ENCODE measurements around the gene PRR36. TPM values are rescaled to one million over a fixed set of nuclear protein-coding genes. Genes with fewer than 3 reads are reported as not detected.

Gene PRR36
- total RNA-seq, 4 donors from 2014 or later = 0.16 TPM; not detected in 3

DNA sequence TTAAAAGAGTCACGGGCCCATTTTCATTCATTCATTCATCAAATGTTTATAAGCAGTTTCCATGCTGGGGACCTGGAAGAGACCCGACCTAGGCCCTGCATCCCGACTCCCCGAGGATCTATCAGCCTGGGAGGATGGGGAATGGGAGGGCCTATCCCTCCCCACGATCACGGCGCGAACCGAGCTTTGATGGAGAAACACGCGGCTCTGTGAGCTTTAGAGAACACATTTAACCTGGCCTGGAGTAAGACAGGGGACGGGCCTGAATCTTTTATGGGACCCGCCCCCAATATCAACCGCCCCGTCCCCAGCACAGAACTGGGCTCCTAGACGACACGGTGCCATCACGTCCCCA lies 45.0 kb downstream of the PRR36 start:
- DNase-seq = no peak
- Histone ChIP-seq H3K4me1 (peaks cover 7 to 43% (median 24%) of the 10 kb centered on the region in 4 donors), H3K27ac (peak overlapping the region; percentile 14 to 58 (median 38)), H3K4me3 (peak overlapping the region in 2 of 4 donors; percentile 19 to 93), H3K27me3 (peaks cover 11% of the 10 kb centered on the region), H3K9me3 (no peaks in the 10 kb centered on the region), H3K36me3 (no peaks in the 10 kb centered on the region)
- intact Hi-C loops (cut with DNase I; ENCODE audit: low total_unique reads) (no loop called here), in situ Hi-C loops (cut with MboI; ENCODE audit: low pct_ligation_motif_present in 1 of 4, low pct_unique_long_range_greater_than_20kb in 1 of 4, low sequenced_read_pairs in 3 of 4) (no loop called here)
- no peak for TF ChIP-seq EP300 (IDR thresholded peaks at IDR 0.05; ENCODE audit: low read depth)
- TF ChIP-seq POLR2A (IDR thresholded peaks at IDR 0.05) = no peak
- TF ChIP-seq, protein P1, sequence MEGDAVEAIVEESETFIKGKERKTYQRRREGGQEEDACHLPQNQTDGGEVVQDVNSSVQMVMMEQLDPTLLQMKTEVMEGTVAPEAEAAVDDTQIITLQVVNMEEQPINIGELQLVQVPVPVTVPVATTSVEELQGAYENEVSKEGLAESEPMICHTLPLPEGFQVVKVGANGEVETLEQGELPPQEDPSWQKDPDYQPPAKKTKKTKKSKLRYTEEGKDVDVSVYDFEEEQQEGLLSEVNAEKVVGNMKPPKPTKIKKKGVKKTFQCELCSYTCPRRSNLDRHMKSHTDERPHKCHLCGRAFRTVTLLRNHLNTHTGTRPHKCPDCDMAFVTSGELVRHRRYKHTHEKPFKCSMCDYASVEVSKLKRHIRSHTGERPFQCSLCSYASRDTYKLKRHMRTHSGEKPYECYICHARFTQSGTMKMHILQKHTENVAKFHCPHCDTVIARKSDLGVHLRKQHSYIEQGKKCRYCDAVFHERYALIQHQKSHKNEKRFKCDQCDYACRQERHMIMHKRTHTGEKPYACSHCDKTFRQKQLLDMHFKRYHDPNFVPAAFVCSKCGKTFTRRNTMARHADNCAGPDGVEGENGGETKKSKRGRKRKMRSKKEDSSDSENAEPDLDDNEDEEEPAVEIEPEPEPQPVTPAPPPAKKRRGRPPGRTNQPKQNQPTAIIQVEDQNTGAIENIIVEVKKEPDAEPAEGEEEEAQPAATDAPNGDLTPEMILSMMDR (IDR thresholded peaks at IDR 0.05) = no peak
- no peak for TF ChIP-seq POLR2AphosphoS5 (IDR thresholded peaks at IDR 0.05)
- 0 to 15% methylated on average over 4 to 18 of the region's 18 CpGs for WGBS, 2 donors (ENCODE audit: low coverage in 1 of 2)

DNA sequence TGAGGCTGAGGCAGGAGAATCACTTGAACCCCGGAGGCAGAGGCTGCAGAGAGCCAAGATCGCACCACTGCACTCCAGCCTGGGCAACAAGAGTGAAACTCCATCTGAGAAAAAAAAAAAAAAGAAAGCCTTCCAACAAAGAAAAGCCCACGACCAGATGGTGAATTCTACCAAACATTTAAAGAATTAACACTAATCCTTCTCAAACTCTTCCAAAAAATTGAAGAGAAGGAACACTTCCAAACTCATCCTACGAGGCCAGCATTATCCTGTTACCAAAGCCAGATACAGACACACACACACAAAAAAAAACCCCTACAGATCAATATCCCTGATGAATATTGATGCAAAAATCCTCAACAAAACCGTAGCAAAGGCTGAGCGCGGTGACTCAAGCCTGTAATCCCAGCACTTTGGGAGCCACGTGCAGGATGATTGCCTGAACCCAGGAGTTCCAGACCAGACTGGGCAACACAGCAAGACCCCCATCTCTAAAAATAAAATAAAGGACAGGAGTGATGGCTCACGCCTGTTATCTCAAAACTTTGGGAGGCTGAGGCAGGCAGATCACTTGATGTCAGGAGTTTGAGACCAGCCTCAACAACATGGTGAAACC lies 50.4 kb downstream of the PRR36 start:
- no peak overlapping the region for H3K27ac ChIP-seq
- no peaks in the 10 kb centered on the region for H3K36me3 ChIP-seq
- TF ChIP-seq POLR2A (IDR thresholded peaks at IDR 0.05) (no peak), EP300 (IDR thresholded peaks at IDR 0.05; ENCODE audit: low read depth) (no peak), POLR2AphosphoS5 (IDR thresholded peaks at IDR 0.05) (no peak)
- TF ChIP-seq, protein P1 (IDR thresholded peaks at IDR 0.05) = no peak
- in situ Hi-C loops (cut with MboI; ENCODE audit: low pct_ligation_motif_present in 1 of 4, low pct_unique_long_range_greater_than_20kb in 1 of 4, low sequenced_read_pairs in 3 of 4) (loop anchor here in 3 of 4 donors (25.0 kb wide), 3 partner anchors 161 to 461 kb away; partner anchors contain the start of gene RETN (in 1 of the 3)), intact Hi-C loops (cut with DNase I; ENCODE audit: low total_unique reads) (no loop called here)
- H3K27me3 ChIP-seq = peaks cover 28% of the 10 kb centered on the region
- no peaks in the 10 kb centered on the region for H3K4me1 ChIP-seq
- no peak for DNase-seq
- 37 to 48% methylated on average over 9 of the region's 9 CpGs for WGBS, 2 donors (ENCODE audit: low coverage in 1 of 2)
- no peak overlapping the region for H3K4me3 ChIP-seq
- H3K9me3 ChIP-seq = no peaks in the 10 kb centered on the region

DNA sequence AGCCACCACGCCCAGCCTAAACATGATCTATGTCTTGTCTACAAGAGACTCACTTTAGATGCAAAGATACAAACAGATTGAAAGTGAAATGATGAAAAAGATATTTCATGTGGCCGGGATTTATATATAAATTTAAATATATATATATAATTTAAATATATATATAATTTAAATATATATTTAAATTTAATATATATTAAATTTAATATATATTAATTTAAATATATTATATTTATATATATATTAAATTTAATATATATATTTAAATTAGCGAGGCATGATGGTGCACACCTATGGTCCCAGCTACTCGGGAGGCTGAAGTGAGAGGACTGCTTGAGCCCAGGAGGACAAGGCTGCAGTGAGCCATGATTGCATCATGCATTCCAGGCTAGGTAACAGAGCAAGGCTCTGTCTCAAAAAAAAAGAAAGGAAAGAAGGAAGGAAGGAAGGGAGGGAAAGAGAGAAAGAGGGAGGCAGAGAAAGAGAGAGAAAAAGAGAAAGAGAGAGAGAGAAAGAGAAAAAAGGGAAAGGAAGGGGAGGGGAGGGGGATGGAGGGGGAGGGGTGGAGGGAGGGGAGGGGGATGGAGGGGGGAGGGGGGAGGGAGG lies 51.2 kb downstream of the PRR36 start:
- WGBS, 2 donors (ENCODE audit: low coverage in 1 of 2) = 82 to 92% methylated on average over 3 to 4 of the region's 4 CpGs
- in situ Hi-C loops (cut with MboI; ENCODE audit: low pct_ligation_motif_present in 1 of 4, low pct_unique_long_range_greater_than_20kb in 1 of 4, low sequenced_read_pairs in 3 of 4) = loop anchor here in 3 of 4 donors (25.0 kb wide), 3 partner anchors 161 to 461 kb away; partner anchors contain the start of gene RETN (in 1 of the 3)

DNA sequence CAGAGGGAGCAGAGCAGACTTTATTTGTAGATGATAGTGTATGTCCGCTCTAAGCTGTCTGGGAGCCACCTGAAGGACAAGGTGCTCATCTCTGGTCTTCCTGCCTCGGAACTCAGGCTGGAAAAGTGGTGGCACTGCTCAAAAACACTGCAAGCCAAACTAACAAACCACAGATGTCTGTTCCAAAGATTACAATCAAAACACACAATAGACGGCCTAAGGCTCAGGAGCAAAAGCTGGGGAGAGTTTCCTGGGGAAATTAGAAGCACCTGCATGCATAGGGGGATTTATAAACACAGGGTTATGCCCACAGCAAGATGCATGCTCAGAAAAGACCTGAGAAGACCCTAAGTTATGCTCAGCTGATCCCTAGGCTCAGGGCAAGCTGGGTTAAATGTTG lies 53.6 kb downstream of the PRR36 start:
- Histone ChIP-seq H3K27me3 (peaks cover 25% of the 10 kb centered on the region), H3K9me3 (no peaks in the 10 kb centered on the region), H3K27ac (no peak overlapping the region), H3K4me1 (no peaks in the 10 kb centered on the region), H3K36me3 (no peaks in the 10 kb centered on the region), H3K4me3 (no peak overlapping the region)
- DNase-seq = no peak
- TF ChIP-seq POLR2AphosphoS5 (IDR thresholded peaks at IDR 0.05) = no peak
- TF ChIP-seq POLR2A (IDR thresholded peaks at IDR 0.05) = no peak
- WGBS, 2 donors (ENCODE audit: low coverage in 1 of 2) = 49 to 70% methylated on average over 2 to 3 of the region's 3 CpGs
- in situ Hi-C loops (cut with MboI; ENCODE audit: low pct_ligation_motif_present in 1 of 4, low pct_unique_long_range_greater_than_20kb in 1 of 4, low sequenced_read_pairs in 3 of 4) = loop anchor here in 3 of 4 donors (25.0 kb wide), 3 partner anchors 158 to 458 kb away; partner anchors contain the start of gene RETN (in 1 of the 3)
- intact Hi-C loops (cut with DNase I; ENCODE audit: low total_unique reads) = no loop called here

More for the DNA sequence above, 51.2 kb downstream of the PRR36 start:
- Histone ChIP-seq H3K9me3 (no peaks in the 10 kb centered on the region), H3K4me3 (no peak overlapping the region), H3K36me3 (no peaks in the 10 kb centered on the region), H3K27ac (no peak overlapping the region), H3K27me3 (peaks cover 28% of the 10 kb centered on the region), H3K4me1 (no peaks in the 10 kb centered on the region)
- no peak for DNase-seq
- intact Hi-C loops (cut with DNase I; ENCODE audit: low total_unique reads) = no loop called here
- TF ChIP-seq, protein P1 (IDR thresholded peaks at IDR 0.05) = no peak
- no peak for TF ChIP-seq POLR2A (IDR thresholded peaks at IDR 0.05)
- no peak for TF ChIP-seq EP300 (IDR thresholded peaks at IDR 0.05; ENCODE audit: low read depth)
- no peak for TF ChIP-seq POLR2AphosphoS5 (IDR thresholded peaks at IDR 0.05)
